ENCODE results near the gene ARID2.

Gene ARID2

DNA sequence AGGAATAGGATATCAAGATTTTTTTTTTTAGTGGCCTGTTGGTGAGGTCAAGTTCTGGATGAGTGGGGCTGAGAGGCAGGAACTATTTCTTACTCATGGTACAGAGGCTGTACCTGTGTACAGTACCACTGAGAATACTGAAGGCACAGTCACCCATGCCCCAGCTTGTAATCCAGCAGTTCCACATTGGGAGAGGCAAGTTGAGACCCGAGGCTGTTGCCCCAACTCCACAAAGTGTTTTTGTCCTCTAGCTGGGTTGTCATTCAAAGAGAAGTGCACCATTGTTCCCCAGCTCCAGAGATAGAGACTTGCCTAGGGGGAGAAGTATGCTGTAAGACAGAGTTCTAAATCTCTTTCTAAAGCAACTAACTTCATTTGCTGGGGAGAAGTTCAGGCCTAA is 38.7 kb downstream of the ARID2 start:
- no peak for DNase-seq (ENCODE audit: low spot score)

GRCh38 chr12:45773747-45774146 is 44.2 kb downstream of the ARID2 start:
- no peak for DNase-seq (ENCODE audit: low spot score)

GRCh38 chr12:45774508-45775162 is 45.1 kb downstream of the ARID2 start:
- no peak for DNase-seq (ENCODE audit: low spot score)

- DNase-seq (ENCODE audit: low spot score) = peak; percentile 14
These were observed 46.0 kb downstream of the ARID2 start for GRCh38 chr12:45775465-45775864.

- no peak for DNase-seq (ENCODE audit: low spot score)
These were observed 46.5 kb downstream of the ARID2 start for GRCh38 chr12:45775964-45776363.

DNA sequence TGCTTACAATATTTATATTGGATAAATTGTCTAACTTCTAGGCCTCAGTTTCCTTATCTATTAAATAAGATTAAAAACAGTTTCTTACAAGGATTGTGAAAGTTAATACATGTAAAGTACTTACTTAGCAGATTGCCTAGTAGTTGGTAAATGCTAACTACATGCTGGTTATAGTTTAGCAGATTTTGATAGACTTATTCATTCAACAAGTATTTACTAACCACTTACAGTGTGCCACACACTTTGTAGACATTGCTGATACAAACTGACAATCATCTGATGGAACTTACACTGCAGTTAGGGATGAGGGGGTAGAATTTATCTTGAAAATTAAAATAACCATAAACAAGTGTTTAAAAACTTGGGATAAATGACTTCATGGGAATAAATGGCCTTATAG is 50.4 kb downstream of the ARID2 start:
- DNase-seq (ENCODE audit: low spot score) = peak; percentile 61

GRCh38 chr12:45781080-45781479 is 51.6 kb downstream of the ARID2 start:
- no peak for DNase-seq (ENCODE audit: low spot score)

DNA sequence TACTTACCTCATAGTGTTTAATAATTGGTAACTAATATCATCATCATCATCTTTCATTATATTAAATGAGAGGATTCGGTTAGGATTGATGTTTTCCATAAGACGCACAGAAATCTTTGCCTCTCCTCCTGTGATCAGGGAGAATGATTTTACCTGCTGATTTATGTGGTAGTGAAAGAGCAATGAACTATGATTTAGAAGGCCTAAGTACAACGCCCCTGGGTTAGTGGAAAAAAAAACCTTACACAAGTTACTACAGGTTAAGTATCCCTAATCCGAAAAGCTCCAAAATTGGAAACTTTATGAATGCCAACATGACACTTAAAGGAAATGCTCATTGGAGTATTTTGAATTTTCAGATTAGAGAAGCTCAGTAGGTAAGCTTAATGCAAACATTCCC is 55.8 kb downstream of the ARID2 start:
- DNase-seq (ENCODE audit: low spot score) = no peak

DNA sequence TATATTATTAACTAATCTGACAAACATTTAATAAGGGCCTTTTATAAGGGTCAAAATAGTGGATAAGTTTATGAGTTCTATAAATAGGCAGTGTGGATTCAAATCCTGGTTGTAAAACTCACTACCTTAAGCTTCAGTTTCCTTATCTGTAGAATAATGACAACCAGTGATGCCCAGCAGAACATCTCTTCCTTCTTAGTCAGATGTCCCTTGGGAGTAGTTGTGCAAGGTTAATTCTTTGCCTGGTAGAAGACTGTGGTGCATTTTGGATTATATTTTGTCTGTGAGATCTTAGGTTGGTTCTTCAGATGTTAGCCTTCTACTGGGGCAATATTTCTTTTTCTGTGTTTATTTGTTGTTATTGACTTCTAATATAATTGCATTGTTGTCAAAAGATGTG is 59.5 kb downstream of the ARID2 start:
- peak; percentile 25 for DNase-seq (ENCODE audit: low spot score)

- DNase-seq (ENCODE audit: low spot score) = no peak
These were observed 64.9 kb downstream of the ARID2 start for GRCh38 chr12:45794422-45794821.

- DNase-seq (ENCODE audit: low spot score) = no peak
These were observed 72.1 kb downstream of the ARID2 start for GRCh38 chr12:45801625-45802024.

DNA sequence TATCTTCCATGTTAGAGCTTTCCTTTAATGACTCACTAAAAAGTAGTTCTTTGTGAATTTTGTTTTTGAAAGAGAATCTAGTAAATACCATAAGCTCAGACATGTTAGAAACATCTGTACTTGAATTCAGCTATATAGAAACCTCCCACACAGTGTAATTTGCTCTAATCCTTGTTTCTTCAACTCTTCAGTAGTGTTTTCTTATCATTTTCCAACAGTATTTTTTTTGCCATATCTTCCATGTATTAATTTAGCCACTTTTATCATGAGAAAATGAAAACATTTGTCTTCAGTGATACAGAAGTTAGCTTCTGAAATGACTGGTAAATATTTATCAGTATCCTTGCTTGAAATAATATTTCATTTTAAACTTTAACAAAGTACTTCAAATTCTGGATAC is 73.6 kb downstream of the ARID2 start:
- DNase-seq (ENCODE audit: low spot score) = no peak

DNA sequence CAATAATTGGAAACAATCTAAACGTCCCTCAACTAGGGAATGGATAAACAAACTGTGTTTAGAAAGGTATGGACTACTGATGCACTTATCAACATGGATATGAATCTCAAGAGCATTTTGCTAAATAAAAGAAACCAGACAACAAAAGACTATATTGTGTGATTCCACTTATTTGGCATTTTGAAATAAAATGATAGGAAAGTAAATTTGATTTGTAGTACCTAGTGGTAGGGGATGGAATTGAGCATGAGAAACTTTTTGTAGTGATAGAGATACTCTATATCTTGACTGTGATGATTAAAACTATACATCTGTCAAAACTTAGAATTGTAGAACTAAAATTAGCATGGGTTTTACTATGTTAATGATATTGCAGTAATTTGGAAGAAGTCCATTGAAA is 87.1 kb downstream of the ARID2 start:
- DNase-seq (ENCODE audit: low spot score) = no peak

DNA sequence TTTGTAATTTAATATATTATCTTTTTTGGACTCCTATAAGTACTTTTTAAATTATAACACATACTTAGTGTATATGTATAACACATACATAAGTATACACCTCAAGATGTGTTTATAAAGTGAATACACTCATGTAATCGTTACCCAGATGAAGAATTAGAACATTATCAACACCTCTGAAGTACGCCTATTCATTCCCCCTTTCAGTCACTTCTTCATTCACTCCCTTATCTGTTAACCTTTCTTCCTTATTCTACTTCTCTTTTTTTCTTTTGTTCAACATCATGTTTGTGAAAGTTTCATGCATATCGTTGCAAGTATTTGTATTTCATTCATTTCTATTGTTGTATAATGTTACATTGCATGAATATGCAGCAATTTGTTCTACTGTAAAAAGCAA is 98.5 kb downstream of the ARID2 start:
- no peak for DNase-seq (ENCODE audit: low spot score)

- no peak for DNase-seq (ENCODE audit: low spot score)
These were observed 98.9 kb downstream of the ARID2 start for GRCh38 chr12:45828402-45828801.

DNA sequence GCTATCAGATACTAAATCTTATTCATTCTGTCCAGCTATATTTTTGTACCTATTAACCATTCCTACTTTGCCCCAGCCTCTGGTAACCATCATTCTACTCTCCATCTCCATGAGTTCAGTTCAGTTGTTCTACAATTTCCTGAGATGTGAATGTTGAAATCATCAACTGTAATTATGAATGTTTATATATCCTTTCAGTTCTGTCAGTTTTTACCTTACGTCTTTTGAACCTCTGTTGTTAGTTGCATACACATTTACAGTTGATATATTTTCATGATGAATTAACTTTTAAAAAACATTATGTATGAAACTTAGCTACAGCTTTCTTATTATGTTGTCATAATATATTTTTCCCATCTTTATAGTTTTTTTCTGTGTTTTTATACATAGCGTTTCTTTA is 102.1 kb downstream of the ARID2 start:
- no peak for DNase-seq (ENCODE audit: low spot score)

GRCh38 chr12:45833401-45833800 is 103.9 kb downstream of the ARID2 start:
- DNase-seq (ENCODE audit: low spot score) = no peak

- DNase-seq (ENCODE audit: low spot score) = no peak
These were observed 105.3 kb downstream of the ARID2 start for GRCh38 chr12:45834809-45835208.

- DNase-seq (ENCODE audit: low spot score) = no peak
These were observed 110.4 kb downstream of the ARID2 start for GRCh38 chr12:45839917-45840316.

- no peak for DNase-seq (ENCODE audit: low spot score)
These were observed 119.8 kb downstream of the ARID2 start for GRCh38 chr12:45849289-45849688.

GRCh38 chr12:45850302-45850701 is 120.8 kb downstream of the ARID2 start:
- no peak for DNase-seq (ENCODE audit: low spot score)

GRCh38 chr12:45852508-45852907 is 123.0 kb downstream of the ARID2 start:
- no peak for DNase-seq (ENCODE audit: low spot score)

GRCh38 chr12:45853550-45853949 is 124.0 kb downstream of the ARID2 start:
- no peak for DNase-seq (ENCODE audit: low spot score)

GRCh38 chr12:45863332-45863731 is 133.8 kb downstream of the ARID2 start:
- DNase-seq (ENCODE audit: low spot score) = no peak

- DNase-seq (ENCODE audit: low spot score) = no peak
These were observed 136.8 kb downstream of the ARID2 start for GRCh38 chr12:45866299-45866698.
